HuH-7 (cell line): ENCODE data around the gene TRIM62.

ENCODE experiments used
- DNase-seq: peaks from one replicate; pipeline ENCODE4 v3.0.0; 2011; ENCODE audit warnings: low spot score

Gene TRIM62

GRCh38 chr1:33097762-33098161 lies 84.1 kb downstream of the TRIM62 start:
- DNase-seq, result no peak

GRCh38 chr1:33097137-33097611 lies 84.7 kb downstream of the TRIM62 start:
- no peak for DNase-seq

- DNase-seq, result no peak
These were observed 85.4 kb downstream of the TRIM62 start for GRCh38 chr1:33096363-33097005.
